Stimulated activated CD4-positive, alpha-beta T cell treated with anti-CD3 and anti-CD28 coated beads, Interleukin-15, amount 100 ng/mL, for 48 hours (primary cell): ENCODE results near the gene MAP3K8.

ENCODE experiments used
- DNase-seq, 2 donors: peaks; one replicate each; pipeline ENCODE4 v3.0.0-alpha.2; 2020; ENCODE audit warnings: low read depth in 2 of 2

Gene MAP3K8

DNA sequence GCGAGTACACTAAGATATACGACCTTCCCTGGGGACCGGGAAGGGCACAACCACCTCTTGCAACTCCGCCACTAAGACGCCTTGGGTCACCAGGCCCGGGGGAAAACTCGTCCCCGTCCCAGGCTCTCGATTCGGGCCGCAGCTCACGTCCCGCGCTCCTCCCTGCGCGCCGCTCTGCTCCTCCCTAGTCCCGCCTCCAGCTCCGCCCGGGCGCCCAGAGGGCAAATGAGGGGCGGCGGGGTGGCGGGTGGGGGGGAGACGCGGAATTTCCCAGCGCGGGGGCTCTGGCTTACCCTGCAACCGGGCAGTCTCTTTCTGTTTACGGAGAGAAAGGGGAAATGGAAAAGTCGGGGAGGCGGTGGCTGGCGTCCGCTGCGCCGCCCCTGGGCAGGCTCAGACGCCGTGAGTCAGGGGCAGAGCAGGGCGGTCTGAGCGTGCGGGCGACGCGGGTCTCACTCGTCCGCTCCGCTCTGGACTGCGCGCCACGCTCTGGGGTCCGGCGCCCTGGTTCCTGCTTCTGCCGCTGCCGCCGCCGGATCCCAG is at the start of gene MAP3K8:
Gene MAP3K8 (plus strand): TSS at position 455 of the 543 bp plus-strand sequence. CDS start 4,755 bp downstream, outside the sequence.
- peak; percentile 67 to 80 for DNase-seq

DNA sequence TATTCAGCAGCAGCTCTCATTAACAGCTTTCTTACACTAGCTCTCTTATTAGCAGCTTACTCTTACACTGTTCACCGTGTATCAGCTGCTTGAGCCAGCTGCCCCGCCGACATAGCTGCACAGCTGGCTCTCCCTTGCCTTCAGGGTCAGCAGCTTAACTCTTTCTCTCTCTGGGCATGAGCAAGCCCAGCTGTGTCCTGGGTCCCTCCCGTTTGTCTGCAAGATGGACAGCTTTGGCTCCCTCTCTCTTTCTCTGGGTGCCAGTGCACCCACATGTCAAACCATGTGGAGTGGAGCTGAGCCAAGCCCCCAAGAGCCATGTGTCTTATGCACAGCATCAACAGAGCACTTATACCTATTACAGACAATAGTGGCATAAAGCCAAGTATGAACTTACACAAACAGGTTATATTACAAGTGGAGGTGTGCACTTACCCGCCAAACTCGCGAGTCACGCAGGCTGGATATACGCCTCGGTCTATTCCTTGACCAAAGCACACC is 49.2 kb upstream of the MAP3K8 start:
- no peak for DNase-seq

DNA sequence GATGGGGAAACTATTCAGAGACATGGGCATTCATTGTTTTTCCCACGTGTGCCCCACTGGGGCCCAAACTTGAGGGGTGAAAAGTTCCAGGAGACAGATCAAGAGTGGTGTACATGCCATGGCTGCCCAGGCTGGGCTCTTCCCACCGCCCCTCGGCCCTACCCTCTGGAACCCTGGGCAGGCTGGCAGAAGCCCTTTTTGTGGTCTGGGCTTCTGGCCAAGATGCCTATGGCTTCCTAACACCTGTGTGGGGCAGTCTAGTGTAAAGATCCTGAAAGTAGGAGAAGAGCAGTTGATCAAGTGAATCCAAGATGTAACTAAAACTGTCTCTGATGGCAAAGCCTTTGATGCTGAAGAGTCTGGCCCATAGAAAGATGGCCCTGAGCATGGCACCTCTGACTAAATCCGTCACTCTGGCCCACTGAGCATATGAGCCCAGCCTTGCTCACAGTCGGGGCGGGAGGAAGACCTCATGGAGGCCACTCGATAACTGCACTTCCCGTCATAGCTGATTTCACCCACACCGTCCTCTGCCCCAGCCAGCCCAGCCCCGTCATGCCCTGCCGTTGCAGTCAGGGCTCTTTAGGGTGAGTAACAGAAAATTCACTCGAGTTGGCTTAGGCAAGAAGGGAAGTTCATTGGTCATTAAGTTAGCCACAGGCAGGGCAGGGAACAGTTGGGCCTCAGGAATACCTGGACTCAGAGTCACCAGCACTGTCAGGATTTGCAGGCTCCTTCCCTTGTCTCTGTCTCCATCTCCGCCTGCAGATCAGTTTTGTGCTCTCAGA is 47.0 kb upstream of the MAP3K8 start:
- DNase-seq: no peak

DNA sequence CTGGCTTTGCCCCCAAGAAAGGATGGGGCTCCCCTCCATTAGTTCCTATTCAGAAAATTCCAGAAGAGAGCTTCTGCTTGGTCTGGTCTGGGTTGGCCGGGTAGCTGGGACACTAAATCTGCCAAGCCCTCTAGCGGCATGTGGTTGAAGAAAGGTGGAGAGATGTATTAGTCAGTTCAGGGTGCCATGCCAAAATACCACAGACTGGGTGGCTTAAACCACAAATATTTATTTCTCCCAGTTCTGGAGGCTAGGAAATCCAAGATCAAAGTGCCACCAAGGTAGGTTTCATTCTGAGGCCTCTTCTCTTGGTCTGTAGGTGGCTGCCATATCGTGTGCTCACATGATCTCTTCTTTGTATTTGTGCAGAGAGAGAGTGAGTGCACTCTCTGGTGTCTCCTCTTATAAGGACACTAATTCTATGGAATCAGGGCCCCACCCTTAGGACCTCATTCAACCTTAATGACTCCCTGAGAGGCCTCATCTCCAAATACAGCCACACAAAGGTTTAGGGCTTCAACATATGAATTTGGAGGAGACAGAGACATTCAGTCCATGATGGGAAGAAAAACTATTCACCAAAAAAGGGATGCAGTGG is 46.2 kb upstream of the MAP3K8 start:
- DNase-seq: no peak

DNA sequence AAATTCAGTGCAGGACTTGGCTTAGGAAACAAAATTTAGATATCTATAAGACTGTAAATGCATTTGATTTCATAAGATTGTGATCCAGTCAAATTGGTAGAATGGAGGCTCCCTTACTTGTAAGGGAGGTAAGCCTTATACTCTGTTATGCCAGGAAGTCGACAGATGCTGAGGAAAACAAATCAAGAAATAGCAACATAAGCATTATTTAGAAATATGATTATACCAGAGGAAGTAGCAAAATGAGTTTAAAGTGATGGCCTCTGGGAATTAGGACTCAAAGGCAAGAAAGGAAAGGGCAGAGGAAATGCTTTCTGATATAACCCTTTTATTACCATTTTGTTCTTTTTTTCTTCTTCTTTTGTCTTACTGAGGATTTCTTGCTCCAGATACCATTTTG is 44.4 kb upstream of the MAP3K8 start:
- no peak for DNase-seq

DNA sequence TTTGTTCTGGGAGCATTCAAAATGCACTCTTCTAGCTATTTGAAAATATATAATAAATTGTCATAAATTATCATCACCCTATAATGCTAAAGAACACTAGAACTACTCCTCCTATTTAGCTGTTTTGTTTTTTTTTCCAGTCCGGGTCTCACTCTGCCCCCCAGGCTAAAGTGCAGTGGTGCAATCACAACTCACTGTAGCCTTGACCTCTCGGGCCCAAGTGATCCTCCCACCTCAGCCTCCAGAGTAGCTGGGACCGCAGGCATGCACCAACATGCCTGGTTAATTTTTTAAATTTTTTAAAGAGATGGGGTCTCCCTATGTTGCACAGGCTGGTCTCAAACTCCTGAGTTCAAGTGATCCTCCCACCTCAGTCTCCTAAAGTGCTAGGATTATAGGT is 43.8 kb upstream of the MAP3K8 start:
- DNase-seq: no peak

DNA sequence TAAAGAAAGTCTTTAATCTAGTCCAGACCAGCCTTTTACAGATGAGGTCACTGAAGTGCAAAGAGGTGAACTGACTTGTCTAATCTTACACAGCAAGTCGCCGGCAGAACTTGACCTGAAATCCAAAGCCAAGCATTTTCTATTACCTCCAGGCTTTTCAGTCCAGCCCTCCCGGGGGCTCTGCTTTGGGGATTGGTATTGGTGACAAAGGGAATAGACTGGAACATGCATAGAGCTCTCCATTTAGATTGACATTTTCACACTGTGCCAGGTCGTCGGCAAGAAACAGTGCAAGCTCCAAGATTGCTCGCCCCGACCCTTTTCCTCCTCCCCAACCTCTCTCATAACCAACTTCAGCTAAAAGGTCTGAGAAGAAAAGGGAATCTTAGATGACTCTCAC is 42.7 kb upstream of the MAP3K8 start:
- no peak for DNase-seq

DNA sequence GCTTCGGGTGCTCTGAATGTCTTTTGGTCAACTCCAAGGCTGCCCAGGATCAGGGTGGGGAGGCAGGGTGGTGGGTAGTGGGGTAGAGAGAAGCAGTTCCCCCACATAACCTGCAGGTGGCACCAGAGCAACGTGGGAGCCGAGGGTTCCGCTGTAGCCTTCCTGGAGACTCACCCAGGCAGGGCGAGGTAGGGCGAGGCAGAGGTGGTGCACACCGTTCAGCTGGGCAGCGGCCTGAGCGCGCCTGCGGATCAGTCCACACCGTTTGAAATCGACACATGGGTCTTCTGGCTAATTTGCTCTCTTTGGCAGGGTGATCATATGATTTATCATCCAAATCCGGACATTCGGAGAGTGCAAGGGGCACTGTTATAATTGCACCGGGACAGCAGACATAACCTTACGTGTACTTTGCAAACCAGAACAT is 41.4 kb upstream of the MAP3K8 start:
- peak; percentile 49 to 71 for DNase-seq

DNA sequence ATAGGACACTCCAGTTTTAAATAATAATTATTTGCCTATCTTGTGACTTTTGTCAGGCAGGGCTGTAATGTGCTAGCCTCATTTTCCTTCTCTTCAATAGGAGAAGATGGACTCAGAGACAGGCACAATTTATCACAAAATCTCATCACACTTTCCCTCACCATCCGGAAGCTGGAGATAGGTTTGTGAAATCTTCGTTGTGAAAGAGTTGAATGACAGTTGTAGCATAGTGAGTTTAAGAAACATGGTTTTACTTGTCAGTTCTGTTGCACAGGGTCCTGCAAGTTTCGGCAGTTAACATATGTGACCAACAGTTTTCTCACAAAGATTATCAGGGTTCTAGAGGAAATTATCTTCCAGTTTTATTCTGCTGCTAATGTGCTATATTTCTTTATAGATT is 37.7 kb upstream of the MAP3K8 start:
- no peak for DNase-seq

DNA sequence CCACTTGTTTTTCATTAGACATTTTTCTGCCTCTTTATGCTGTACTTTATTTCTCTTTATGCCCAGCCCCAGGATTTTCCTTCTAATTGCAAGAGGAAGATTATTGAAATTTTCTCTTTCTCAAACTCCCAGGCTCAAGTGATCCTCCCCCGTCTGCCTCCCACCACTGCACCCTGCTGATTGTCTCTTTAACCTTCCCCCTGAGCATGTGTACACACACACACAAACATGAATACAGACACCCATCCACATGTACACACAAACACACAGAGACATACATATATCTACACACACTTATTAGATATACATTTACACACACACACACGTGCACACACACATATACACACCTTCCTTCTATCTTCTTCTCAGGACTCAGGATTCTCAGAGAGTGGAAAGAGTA is 37.3 kb upstream of the MAP3K8 start:
- DNase-seq: no peak

DNA sequence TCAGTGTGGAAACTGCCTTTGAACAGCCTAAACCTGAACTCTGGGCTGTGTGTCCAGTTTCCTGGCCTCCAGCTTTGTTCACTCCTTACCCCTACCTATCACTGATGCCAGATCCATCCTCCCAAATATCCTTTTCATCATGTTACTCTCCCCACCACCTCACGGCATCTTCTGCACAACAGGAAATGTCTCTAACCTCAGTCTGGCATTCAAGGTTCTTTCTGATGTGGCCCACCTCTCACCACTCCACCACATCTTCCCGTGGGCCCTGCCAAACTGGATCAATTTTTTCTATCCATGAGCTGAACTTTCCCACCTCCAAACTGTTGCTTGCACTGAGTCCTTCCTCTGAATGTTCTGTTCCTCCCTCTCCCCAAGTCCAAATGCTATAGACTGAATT is 35.8 kb upstream of the MAP3K8 start:
- DNase-seq: no peak

DNA sequence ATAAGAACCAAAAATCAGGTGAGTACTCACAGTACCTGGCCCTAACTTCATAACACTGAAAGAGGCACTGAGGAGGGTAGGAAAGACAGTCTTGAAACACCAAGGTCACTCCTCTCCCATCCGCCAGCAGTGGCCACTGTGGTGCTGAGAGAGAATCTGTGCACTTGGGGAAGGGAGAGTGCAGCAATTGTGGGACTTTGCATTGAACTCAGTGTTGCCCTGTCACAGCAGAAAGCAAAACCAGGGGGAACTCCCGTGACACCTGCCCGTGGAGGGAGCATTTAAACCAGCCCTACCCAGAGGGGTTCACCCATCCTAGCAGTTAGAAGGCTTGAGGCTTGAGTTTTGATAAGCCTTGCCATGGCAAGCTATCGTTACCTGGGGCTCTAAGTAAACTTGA is 35.2 kb upstream of the MAP3K8 start:
- DNase-seq: no peak

DNA sequence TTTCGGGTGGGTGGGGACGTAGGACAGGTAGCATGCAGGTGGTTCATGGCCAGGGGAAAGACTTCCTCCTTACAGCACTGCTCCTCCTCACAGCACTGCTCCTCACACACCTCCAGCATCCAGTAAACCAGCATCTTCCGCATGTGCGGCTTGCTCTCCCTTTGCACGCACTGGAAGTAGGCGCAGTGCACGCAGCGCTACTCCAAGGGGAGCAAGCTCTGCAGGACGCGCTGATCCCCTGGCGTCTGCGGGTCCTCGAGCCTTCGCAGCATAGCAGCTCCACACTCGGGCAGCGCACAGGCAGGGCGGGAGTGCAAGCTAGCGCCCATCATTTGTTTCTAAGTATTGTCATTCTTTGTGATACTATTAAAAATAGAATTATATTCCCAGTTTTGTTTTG is 30.5 kb upstream of the MAP3K8 start:
- no peak for DNase-seq

DNA sequence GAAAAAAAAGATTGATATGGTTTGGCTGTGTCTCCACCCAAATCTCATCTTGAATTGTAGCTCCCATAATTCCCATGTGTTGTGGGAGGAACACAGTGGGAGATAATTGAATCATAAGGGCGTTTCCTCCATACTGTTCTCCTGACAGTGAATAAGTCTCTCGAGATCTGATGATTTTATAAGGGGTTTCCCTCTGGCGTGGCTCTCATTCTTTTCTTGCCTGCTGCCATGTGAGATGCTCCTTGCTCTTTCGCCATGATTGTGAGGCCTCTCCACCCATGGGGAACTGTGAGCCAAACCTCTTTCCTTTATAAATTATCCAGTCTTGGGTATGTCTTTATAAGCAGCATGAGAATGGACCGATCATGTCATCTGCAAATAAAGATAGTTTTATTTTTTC is 29.4 kb upstream of the MAP3K8 start:
- DNase-seq: no peak

DNA sequence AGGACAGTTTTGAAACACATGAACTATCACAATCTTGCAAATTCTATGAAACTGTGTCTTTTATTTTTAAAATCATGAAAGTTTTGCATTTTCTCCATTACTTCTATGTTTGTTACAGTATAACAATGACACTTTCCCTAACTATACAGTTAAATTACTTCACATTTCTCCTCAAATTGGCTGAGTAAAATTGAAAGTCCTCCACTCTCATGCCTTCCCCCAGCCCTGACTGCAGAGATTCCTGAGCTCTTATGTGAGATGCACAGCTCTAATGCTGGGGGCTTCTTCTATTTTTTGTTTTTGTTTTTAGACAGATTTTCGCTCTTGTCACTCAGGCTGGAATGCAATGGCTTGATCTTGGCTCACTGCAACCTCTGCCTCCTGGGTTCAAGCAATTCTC is 22.7 kb upstream of the MAP3K8 start:
- no peak for DNase-seq

DNA sequence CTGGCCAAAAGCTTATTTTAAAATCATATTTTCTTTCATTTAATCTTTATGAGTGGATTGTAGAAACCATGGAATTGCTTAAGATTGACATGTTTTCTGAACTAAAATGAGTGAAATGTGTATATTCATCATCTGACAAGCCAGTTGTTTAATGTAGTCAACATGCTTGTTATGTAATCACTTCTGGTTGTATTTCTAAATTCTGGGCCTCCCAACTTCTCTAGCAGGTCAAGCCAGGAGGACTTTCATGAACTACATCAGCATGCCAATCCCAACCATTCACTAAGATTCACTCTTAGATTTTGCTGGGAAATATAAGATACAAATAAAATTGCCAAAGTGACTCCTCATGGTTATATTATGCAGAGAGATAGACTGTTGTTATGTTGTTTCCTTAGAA is 21.1 kb upstream of the MAP3K8 start:
- DNase-seq: no peak

DNA sequence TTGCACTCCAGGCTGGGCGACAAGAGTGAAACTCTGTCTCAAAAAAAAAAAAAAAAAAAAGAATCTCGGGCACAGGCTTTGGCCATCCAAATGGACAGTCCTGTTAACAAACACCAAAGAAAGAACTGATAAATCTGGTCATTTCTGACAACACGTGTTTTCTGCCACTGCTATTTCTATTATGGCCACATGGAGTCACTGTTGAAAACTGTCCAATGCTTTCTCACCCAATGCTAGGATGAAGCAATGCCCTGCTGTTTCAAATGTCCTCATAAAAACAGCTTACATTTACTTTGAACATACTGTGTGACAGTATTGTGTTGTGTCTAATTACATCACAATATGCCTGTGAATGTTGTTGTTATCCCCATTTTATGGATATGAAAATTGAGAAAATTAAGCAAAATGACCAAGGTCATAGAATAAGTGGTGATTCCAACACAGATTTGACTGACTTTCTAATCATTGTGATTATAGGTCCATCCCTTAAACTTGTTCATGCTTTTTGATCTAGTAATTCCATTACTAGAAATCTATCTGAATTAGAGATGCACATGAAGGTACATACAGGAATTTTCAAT is 19.9 kb upstream of the MAP3K8 start:
- DNase-seq: no peak

DNA sequence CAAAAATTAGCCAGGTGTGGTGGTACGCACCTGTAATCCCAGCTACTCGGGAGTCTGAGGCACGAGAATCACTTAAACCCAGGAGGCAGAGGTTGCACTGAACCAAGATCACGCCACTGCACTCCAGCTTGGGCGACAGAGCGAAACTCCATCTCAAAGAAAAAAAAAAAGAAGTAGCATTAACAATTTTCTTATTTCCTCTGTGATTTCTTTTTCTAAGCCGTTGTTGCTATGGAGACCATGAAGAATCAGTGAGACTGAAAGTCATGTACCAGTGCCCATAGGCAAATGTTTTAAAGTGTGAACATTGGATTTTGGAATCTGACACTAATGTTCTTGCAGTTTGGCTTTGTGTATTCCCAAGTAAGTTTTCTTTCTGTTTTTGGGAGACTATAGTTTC is 18.4 kb upstream of the MAP3K8 start:
- DNase-seq: no peak

DNA sequence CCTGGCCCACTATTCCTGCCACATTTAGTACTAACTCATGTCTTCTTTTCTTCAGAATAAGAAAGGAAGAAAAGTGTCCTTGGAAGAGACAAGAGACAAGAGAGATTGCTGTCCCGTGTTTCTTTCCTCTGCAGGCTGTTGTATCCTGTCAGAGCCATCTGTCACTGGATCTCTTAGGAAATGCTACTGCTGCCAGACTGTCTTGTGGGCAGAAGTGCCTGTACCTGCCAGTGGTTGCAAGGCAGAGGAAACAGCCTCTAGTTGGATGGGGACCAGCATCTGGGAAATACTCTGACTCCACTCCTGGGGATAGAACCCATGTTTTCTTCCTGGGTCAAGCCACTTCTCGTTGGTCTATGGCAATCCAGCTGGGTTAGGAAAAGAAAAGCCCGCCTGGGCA is 16.7 kb upstream of the MAP3K8 start:
- DNase-seq: no peak

DNA sequence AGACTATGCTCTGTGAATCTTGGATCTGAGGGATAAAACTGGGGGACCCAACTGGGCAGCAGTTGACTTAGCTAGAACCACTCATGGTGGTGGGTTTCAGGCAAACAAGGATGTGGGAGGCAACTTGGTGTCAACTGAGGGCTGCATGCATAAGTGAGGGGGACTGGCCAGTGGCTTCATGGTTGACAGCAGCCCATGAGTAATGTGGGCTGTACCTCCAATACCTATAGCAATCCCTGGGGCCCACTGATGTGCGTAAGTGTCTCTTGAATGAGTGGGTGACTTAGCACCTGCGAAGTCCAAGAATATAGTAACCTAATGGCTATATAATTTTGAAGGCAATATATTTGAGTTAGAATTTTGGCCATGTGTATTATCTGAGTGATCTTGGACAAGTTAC is 13.7 kb upstream of the MAP3K8 start:
- no peak for DNase-seq

DNA sequence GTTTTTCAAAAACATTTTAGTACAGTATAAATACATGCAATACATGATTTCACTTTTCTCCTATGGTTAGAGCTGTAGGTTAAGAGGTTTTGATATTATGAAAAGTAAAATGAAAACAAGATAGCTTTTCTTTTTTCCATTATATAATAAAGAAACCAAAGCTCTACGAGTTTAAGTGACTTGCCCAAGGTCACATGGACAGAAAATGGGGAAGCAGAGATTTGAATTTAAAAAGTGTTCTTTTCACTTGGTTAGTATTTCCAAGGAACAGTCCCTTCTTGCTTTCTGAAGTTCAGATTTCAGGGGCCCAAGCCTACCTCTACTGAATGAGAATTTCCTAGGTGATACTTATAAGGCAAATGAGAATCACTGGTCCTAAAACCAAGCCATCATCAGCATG is 13.2 kb upstream of the MAP3K8 start:
- DNase-seq: no peak

DNA sequence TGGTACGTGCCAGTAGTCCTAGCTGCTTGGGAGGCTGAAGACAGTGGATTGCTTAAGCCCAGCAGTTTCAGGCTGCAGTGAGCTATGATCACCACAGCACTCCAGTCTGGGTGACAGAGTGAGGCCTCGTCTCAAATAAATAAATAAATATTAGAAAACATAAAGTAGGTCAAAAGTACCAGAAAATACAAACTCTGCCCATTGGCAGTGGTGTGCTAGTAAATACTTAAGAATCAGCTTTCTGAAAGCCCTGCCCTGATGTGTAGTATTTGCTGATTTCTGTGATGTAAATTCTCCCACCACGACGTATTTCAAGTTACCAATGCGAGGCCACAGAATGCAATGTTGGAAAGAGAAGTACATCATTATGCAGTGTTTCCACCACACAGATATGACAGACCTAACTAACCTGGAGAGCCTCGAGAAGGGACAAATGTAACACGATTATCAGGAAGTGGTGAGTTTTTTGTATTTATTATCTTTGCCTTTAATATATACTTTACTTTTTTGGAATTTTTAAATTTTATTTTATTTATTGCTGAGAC is 11.8 kb upstream of the MAP3K8 start:
- DNase-seq: no peak
